ENCODE data around the gene PAX7. TPM values are rescaled to one million over a fixed set of nuclear protein-coding genes. Genes with fewer than 3 reads are reported as not detected.

The PAX7 gene
- total RNA-seq, 1 experiment from 2014 or later: 0.15 TPM

DNA sequence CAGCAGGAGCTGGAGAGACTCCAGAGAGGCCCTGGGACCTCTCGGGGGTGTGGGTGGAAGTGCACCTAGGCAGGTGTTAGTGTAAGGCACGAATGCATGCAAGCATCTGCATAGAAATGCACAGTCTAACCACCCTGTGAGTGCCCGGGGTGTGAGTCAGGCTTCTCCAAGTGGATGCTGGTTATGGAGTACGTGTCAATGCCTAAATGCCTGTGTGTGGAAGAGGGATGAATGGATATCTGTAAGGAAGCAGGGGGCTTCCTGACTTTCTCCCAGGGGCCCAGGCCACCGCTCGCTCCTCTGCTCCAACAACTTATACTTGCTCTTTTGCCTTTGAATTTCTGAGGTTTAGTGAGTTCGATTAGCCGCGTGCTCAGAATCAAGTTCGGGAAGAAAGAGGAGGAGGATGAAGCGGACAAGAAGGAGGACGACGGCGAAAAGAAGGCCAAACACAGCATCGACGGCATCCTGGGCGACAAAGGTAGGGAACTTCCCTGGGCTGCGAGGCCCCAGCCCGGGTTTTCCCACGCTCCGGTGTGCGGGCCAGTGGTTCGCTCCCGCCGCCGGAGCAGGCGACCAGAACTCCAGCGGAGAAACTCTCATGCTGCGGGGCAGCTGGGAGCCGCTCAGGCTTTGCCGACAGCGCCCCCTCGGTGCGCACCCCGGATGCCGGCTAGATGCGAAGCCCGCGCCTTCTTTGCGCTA is 5.4 kb downstream of the PAX7 start:
- Histone ChIP-seq H4K20me1 (ENCODE audit: control insufficient read depth, insufficient read depth, insufficient read length) (peaks cover 3% of the 10 kb centered on the region), H3K27ac (ENCODE audit: insufficient read length, low read depth, low read length) (no peak overlapping the region)

More for the DNA sequence above, 5.4 kb downstream of the PAX7 start:
- no peak overlapping the region for H4K91ac ChIP-seq (ENCODE audit: insufficient read length, low read depth, low read length)
- H3K4me2 ChIP-seq (ENCODE audit: insufficient read depth, insufficient read length, low read length): peak overlapping the region; percentile 78
- no peak overlapping the region for H4K5ac ChIP-seq (ENCODE audit: insufficient read length, low read depth, low read length)
- no peak overlapping the region for H3K14ac ChIP-seq (ENCODE audit: insufficient read depth, low read length)
- DNase-seq: peak; percentile 65
- no peak overlapping the region for H3K18ac ChIP-seq (ENCODE audit: insufficient read length, low read depth, low read length)
- H3K9me3 ChIP-seq (ENCODE audit: control insufficient read depth, low read depth, low read length): no peaks in the 10 kb centered on the region
- H3K79me2 ChIP-seq (ENCODE audit: insufficient read depth, low read length): no peaks in the 10 kb centered on the region
- no CpG with 5 or more reads among the region's 40 CpGs for WGBS (ENCODE audit: extremely low coverage, insufficient read length, low lambda C conversion rate)
- no peak overlapping the region for H2AK5ac ChIP-seq (ENCODE audit: insufficient read length, low read length)
- no peak overlapping the region for H3K23ac ChIP-seq (ENCODE audit: insufficient read length, low read depth, low read length)
- no peak overlapping the region for H2BK12ac ChIP-seq (ENCODE audit: insufficient read length, low read depth, low read length)
- Mint-ChIP-seq H3K27ac (no peak overlapping the region), H3K27me3 (ENCODE audit: low read depth) (peaks cover 100% of the 10 kb centered on the region), H3K36me3 (ENCODE audit: insufficient read depth in 1 of 3, low read depth in 3 of 3) (no peaks in the 10 kb centered on the region; a peak in 1 of 7 replicates), H3K4me1 (peaks cover 53 to 81% of the 10 kb centered on the region in 2 experiments), H3K9me3 (peaks cover 3 to 15% of the 10 kb centered on the region in 2 experiments; a peak in 3 of 5 replicates), H3K4me3 (peak overlapping the region in 1 of 2 experiments; percentile 74; a peak in 3 of 5 replicates)
- peaks cover 22% of the 10 kb centered on the region for H3K23me2 ChIP-seq (ENCODE audit: insufficient read length, low read depth, low read length, poor library complexity, severe bottlenecking)
- no peak overlapping the region for H3K4ac ChIP-seq (ENCODE audit: low read depth, low read length)
- H2BK15ac ChIP-seq (ENCODE audit: low read depth, low read length): no peak overlapping the region
- H3K56ac ChIP-seq (ENCODE audit: insufficient read length, low read depth, low read length): no peak overlapping the region
- 0 out of 2 replicates have a peak, but pooled peaks cover 2% of the 10 kb centered on the region for H3K4me1 ChIP-seq (ENCODE audit: insufficient read depth, low read length)
- H2BK20ac ChIP-seq (ENCODE audit: low read depth, low read length, poor library complexity, severe bottlenecking): no peak overlapping the region
- H3K9ac ChIP-seq (ENCODE audit: extremely low read depth, insufficient read length, low read length): no peak overlapping the region
- H3T11ph ChIP-seq (ENCODE audit: low read length): no peak overlapping the region
- no peak overlapping the region for H4K8ac ChIP-seq (replicated peaks; ENCODE audit: insufficient read length, low read depth, low read length)
- H3K27me3 ChIP-seq (ENCODE audit: insufficient read depth, low read length): peaks cover 85% of the 10 kb centered on the region
- TF ChIP-seq, protein P1, sequence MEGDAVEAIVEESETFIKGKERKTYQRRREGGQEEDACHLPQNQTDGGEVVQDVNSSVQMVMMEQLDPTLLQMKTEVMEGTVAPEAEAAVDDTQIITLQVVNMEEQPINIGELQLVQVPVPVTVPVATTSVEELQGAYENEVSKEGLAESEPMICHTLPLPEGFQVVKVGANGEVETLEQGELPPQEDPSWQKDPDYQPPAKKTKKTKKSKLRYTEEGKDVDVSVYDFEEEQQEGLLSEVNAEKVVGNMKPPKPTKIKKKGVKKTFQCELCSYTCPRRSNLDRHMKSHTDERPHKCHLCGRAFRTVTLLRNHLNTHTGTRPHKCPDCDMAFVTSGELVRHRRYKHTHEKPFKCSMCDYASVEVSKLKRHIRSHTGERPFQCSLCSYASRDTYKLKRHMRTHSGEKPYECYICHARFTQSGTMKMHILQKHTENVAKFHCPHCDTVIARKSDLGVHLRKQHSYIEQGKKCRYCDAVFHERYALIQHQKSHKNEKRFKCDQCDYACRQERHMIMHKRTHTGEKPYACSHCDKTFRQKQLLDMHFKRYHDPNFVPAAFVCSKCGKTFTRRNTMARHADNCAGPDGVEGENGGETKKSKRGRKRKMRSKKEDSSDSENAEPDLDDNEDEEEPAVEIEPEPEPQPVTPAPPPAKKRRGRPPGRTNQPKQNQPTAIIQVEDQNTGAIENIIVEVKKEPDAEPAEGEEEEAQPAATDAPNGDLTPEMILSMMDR (conservative IDR thresholded peaks at IDR 0.05): peak; percentile 58
- H2BK120ac ChIP-seq (ENCODE audit: low read depth, low read length, poor library complexity, severe bottlenecking): no peak overlapping the region
- no peak overlapping the region for H2AFZ ChIP-seq (ENCODE audit: low read length)
- H3K79me1 ChIP-seq (ENCODE audit: insufficient read depth, low read depth, low read length, poor library complexity, severe bottlenecking): no peaks in the 10 kb centered on the region
- no peak overlapping the region for H2BK5ac ChIP-seq (ENCODE audit: insufficient read length, low read length)

Data from H9 (cell line).